ENCODE data around the gene STRN. TPM values are rescaled to one million over a fixed set of nuclear protein-coding genes. Genes with fewer than 3 reads are reported as not detected.

STRN gene
- total and polyA plus RNA-seq, 10 of the 15 experiments (the other 5 are each of a cell fraction or from before 2014, with no cell fraction given), result 1.00 to 19.2 (median 9.1) TPM

GRCh38 chr2:36809069-36809445 lies 157.3 kb downstream of the STRN start:
- DNase-seq (ENCODE audit: low read depth, low spot score) (no peak), FAIRE-seq (no peak), ATAC-seq (no peak)
- H3K27ac ChIP-seq (ENCODE audit: control insufficient read depth, insufficient read depth), result no peak overlapping the region
- TF ChIP-seq NKRF (conservative IDR thresholded peaks at IDR 0.05), result no peak
- TF ChIP-seq TBL1XR1 (IDR thresholded peaks at IDR 0.05; ENCODE audit: low read depth, low read length), result no peak
- TF ChIP-seq PAX5 (IDR thresholded peaks at IDR 0.05; ENCODE audit: borderline replicate concordance, low read depth, low read length), result no peak
- no peak for TF ChIP-seq BMI1 (IDR thresholded peaks at IDR 0.05; ENCODE audit: borderline replicate concordance)
- no peak for TF ChIP-seq HDAC2 (IDR thresholded peaks at IDR 0.05)
- no peak for TF ChIP-seq ZBTB33 (IDR thresholded peaks at IDR 0.05)
- no peak for TF ChIP-seq PML (IDR thresholded peaks at IDR 0.05; ENCODE audit: low read length)
- TF ChIP-seq ATF2 (IDR thresholded peaks at IDR 0.05; ENCODE audit: low read length), result no peak
- no peak for TF ChIP-seq RUNX3 (IDR thresholded peaks at IDR 0.05; ENCODE audit: low read length)
- no peak for TF ChIP-seq RELB (IDR thresholded peaks at IDR 0.05; ENCODE audit: low read depth)
- no peak for TF ChIP-seq HDGF (IDR thresholded peaks at IDR 0.05)
- TF ChIP-seq SRF (IDR thresholded peaks at IDR 0.05; ENCODE audit: low read depth in 2 of 2, low read length in 2 of 2), result no peak
- TF ChIP-seq IRF3 (IDR thresholded peaks at IDR 0.05), result no peak
- no peak for TF ChIP-seq ETV6 (conservative IDR thresholded peaks at IDR 0.05 in 1 of 2, IDR thresholded peaks at IDR 0.05 in 1 of 2; ENCODE audit: borderline replicate concordance in 1 of 2, low read depth in 1 of 2)
- TF ChIP-seq EGR1 (IDR thresholded peaks at IDR 0.05; ENCODE audit: borderline replicate concordance in 1 of 2, low read depth in 2 of 2, low read length in 2 of 2), result no peak
- no peak for TF ChIP-seq FOS (IDR thresholded peaks at IDR 0.05; ENCODE audit: borderline replicate concordance, extremely low read depth, insufficient read length)
- H4K20me1 ChIP-seq (ENCODE audit: control insufficient read depth, insufficient read depth), result no peaks in the 10 kb centered on the region
- no peaks in the 10 kb centered on the region for H3K36me3 ChIP-seq (ENCODE audit: control insufficient read depth in 2 of 2, insufficient read depth in 2 of 2, low read length in 1 of 2)
- no TSS peak for BruUV-seq (replicated peaks)
- WGBS (ENCODE audit: insufficient coverage, insufficient replicate concordance, low lambda C conversion rate, missing lambda C conversion rate), result 49% methylated on average over 3 of the region's 3 CpGs
- H3K9me3 ChIP-seq (replicated peaks; ENCODE audit: control insufficient read depth, insufficient read depth, low read length), result no peaks in the 10 kb centered on the region
- peaks cover 0 to under 1% of the 10 kb centered on the region in 2 experiments; a peak in 2 of 4 replicates for H3K27me3 ChIP-seq (replicated peaks in 1 of 2; ENCODE audit: control insufficient read depth in 2 of 2, insufficient read depth in 2 of 2, low read length in 1 of 2)
- no peak overlapping the region for H2AFZ ChIP-seq (ENCODE audit: control insufficient read depth, low read depth, low read length)
- H3K4me1 ChIP-seq (ENCODE audit: control insufficient read depth, insufficient read depth, low read length), result no peaks in the 10 kb centered on the region
- in situ Hi-C loops (cut with MboI), result no loop called here
- H3K4me3 ChIP-seq, result no peak overlapping the region
- ChIA-PET RAD21 (ENCODE audit: unreplicated experiment) (no interaction called here), SMC1A (ENCODE audit: uncharacterized antibody, unreplicated experiment) (no interaction called here), POLR2A (interaction anchor here (0.7 kb wide), 1 partner anchor 930 kb away, joined by 6 read pairs; no protein-coding TSS in a partner anchor), CTCF (interaction anchor here (1.6 kb wide), 1 partner anchor 11 kb away, joined by 6 read pairs; no protein-coding TSS in a partner anchor)
- no peaks in the 10 kb centered on the region for H3K79me2 ChIP-seq (ENCODE audit: control insufficient read depth, insufficient read depth, low read length)
- H3K4me2 ChIP-seq (ENCODE audit: control insufficient read depth, insufficient read depth), result no peak overlapping the region
- intact Hi-C loops (cut with micrococcal nuclease; ENCODE audit: unreplicated experiment), result no loop called here
- H3K9ac ChIP-seq (ENCODE audit: control insufficient read depth, insufficient read depth, low read length), result no peak overlapping the region

All from GM12878 (cell line).